ENCODE data around the gene KIF5A.
"Not testable (repeated sequence)": the region's sequence is repeated elsewhere in the genome, so short reads cannot be mapped to it uniquely, and the experiment has no call there.

The KIF5A gene

GRCh38 chr12:57609781-57610553 is 60.1 kb downstream of the KIF5A start:
- DNase-seq, result no peak

GRCh38 chr12:57610554-57611107 is 60.8 kb downstream of the KIF5A start:
- no peak for DNase-seq

- DNase-seq, result no peak
These were observed 61.4 kb downstream of the KIF5A start, which contains the start of gene ARHGEF25 for GRCh38 chr12:57611108-57611826. ARHGEF25 (plus strand) TSS chr12:57611435; CDS start chr12:57611895, 460 bp downstream.

- no peak for DNase-seq
These were observed 62.2 kb downstream of the KIF5A start for GRCh38 chr12:57611827-57612710.

- DNase-seq, result no peak
These were observed 63.0 kb downstream of the KIF5A start for GRCh38 chr12:57612711-57613426.

GRCh38 chr12:57613427-57614109 is 63.7 kb downstream of the KIF5A start:
- no peak for DNase-seq

GRCh38 chr12:57614178-57614947 is 64.5 kb downstream of the KIF5A start:
- no peak for DNase-seq

- no peak for DNase-seq
These were observed 65.2 kb downstream of the KIF5A start for GRCh38 chr12:57614948-57615500.

GRCh38 chr12:57615637-57616036 is 65.8 kb downstream of the KIF5A start:
- DNase-seq, result no peak

- DNase-seq, result no peak
These were observed 66.7 kb downstream of the KIF5A start for GRCh38 chr12:57616383-57617101.

GRCh38 chr12:57617942-57618341 is 68.1 kb downstream of the KIF5A start:
- no peak for DNase-seq

GRCh38 chr12:57618431-57618830 is 68.6 kb downstream of the KIF5A start:
- DNase-seq, result not testable (repeated sequence)

GRCh38 chr12:57618966-57619433 is 69.2 kb downstream of the KIF5A start:
- DNase-seq, result no peak

- DNase-seq, result no peak
These were observed 69.8 kb downstream of the KIF5A start for GRCh38 chr12:57619434-57620244.

- no peak for DNase-seq
These were observed 70.5 kb downstream of the KIF5A start for GRCh38 chr12:57620245-57620935.

- no peak for DNase-seq
These were observed 71.2 kb downstream of the KIF5A start for GRCh38 chr12:57620936-57621496.

- DNase-seq, result peak; percentile 47
These were observed 71.9 kb downstream of the KIF5A start for GRCh38 chr12:57621497-57622292.
